CD4-positive, alpha-beta T cell (primary cell): ENCODE measurements around the gene ARMC9. TPM values are rescaled to one million over a fixed set of nuclear protein-coding genes. Genes with fewer than 3 reads are reported as not detected.
"Not testable (repeated sequence)": the region's sequence is repeated elsewhere in the genome, so short reads cannot be mapped to it uniquely, and the experiment has no call there.

ENCODE experiments used
- ATAC-seq: fragments of 200-7000 bp; cut with Tn5 transposase; one replicate; pipeline ENCODE4 v1.10.0; 2022; ENCODE audit warnings: mild to moderate bottlenecking; ENCODE audit not compliant: poor library complexity
- CTCF ChIA-PET: fragments of 350-600 bp; sonication (Branson Sonifier 250); formaldehyde crosslinking; loops from one replicate; lab custom pipeline; 2021; ENCODE audit warnings: antibody characterized with exemption, inconsistent platforms; lab: Charles Lee
- POLR2A ChIA-PET: fragments of 350-600 bp; sonication (Branson Sonifier 250); formaldehyde crosslinking; loops from one replicate; lab custom pipeline; 2021; ENCODE audit warnings: antibody characterized with exemption, inconsistent platforms; lab: Charles Lee
- DNase-seq, 14 experiments: peaks; one replicate each; pipeline ENCODE4 v3.0.0-alpha.2; 2013 to 2020; ENCODE audit warnings: mixed read lengths in 2 of 14
- H3K27ac ChIP-seq, 2 donors: one replicate each; pipeline versions ENCODE4 v1.5.1 to v1.7.0; 2013; ENCODE audit warnings: low read length in 2 of 2, low read depth in 1 of 2, mild to moderate bottlenecking in 1 of 2
- H3K27me3 ChIP-seq, 2 experiments: 1 replicate in 1 of 2; 2 replicates in 1 of 2; pipeline versions ENCODE4 v1.6.1 to v1.7.0; 2013; ENCODE audit warnings: low read length in 2 of 2, control low read depth in 1 of 2, mild to moderate bottlenecking in 1 of 2, moderate library complexity in 1 of 2; ENCODE audit not compliant: insufficient read depth in 2 of 2, control insufficient read depth in 1 of 2
- H3K36me3 ChIP-seq: one replicate; pipeline ENCODE4 v1.6.1; 2013; ENCODE audit warnings: low read length, control low read depth; ENCODE audit not compliant: insufficient read depth
- H3K4me1 ChIP-seq: one replicate; pipeline ENCODE4 v1.6.1; 2013; ENCODE audit warnings: low read length, control low read depth; ENCODE audit not compliant: insufficient read depth
- H3K4me3 ChIP-seq: one replicate; pipeline ENCODE4 v1.5.1; 2013; ENCODE audit warnings: mild to moderate bottlenecking, low read length, moderate library complexity
- H3K9me3 ChIP-seq, 2 experiments: 1 replicate in 1 of 2; 2 replicates in 1 of 2; pipeline versions ENCODE4 v1.6.1 to v1.7.0; 2013; ENCODE audit warnings: low read length in 2 of 2, mild to moderate bottlenecking in 2 of 2, control low read depth in 1 of 2, moderate library complexity in 1 of 2; ENCODE audit not compliant: control insufficient read depth in 1 of 2, insufficient read depth in 1 of 2
- H3K27ac Mint-ChIP-seq: one replicate; pipeline ENCODE4 v1.8.0; 2020; ENCODE audit warnings: mixed read lengths
- H3K27me3 Mint-ChIP-seq: one replicate; pipeline ENCODE4 v1.8.0; 2021; ENCODE audit warnings: mixed read lengths
- H3K36me3 Mint-ChIP-seq: one replicate; pipeline ENCODE4 v1.8.0; 2021; ENCODE audit warnings: low read depth, mixed read lengths
- H3K4me1 Mint-ChIP-seq: one replicate; pipeline ENCODE4 v1.8.0; 2021; ENCODE audit warnings: low read depth, mixed read lengths
- H3K4me3 Mint-ChIP-seq: one replicate; pipeline ENCODE4 v1.8.0; 2020; ENCODE audit warnings: mild to moderate bottlenecking, mixed read lengths
- H3K9me3 Mint-ChIP-seq: one replicate; pipeline ENCODE4 v1.8.0; 2020; ENCODE audit warnings: mixed read lengths
- CTCF ChIP-seq: fragments of 200-600 bp; IDR thresholded peaks from one replicate; pipeline ENCODE4 v1.8.0; 2022; ENCODE audit warnings: antibody characterized with exemption, mild to moderate bottlenecking
- intact Hi-C, 2 experiments: fragments of 100-400 bp; cut with DNase I in 1 of 2; cut with micrococcal nuclease in 1 of 2; formaldehyde crosslinking; loops; one replicate each; pipeline versions ENCODE4 v1.15.1 to v1.9.0; 2023 to 2025; cut with DNase I, micrococcal nuclease
- total RNA-seq, 174 experiments: library from RNA in 2 of 174; stranded (reverse) in 2 of 174; gene quantifications; one replicate each; pipeline ENCODE4 v1.2.3 and lab custom pipeline; 2021 to 2026

Gene ARMC9
- total RNA-seq, 2 experiments from 2014 or later, result 0.16 to 0.42 TPM

- ATAC-seq, result no peak
- CTCF ChIA-PET, result no interaction called here
- Histone ChIP-seq H3K4me1 (no peaks in the 10 kb centered on the region), H3K27ac (no peak overlapping the region), H3K36me3 (no peaks in the 10 kb centered on the region), H3K4me3 (no peak overlapping the region), H3K9me3 (no peaks in the 10 kb centered on the region), H3K27me3 (no peaks in the 10 kb centered on the region)
- Mint-ChIP-seq H3K4me3 (no peak overlapping the region), H3K36me3 (no peaks in the 10 kb centered on the region), H3K27me3 (no peaks in the 10 kb centered on the region), H3K4me1 (no peaks in the 10 kb centered on the region), H3K9me3 (no peaks in the 10 kb centered on the region), H3K27ac (no peak overlapping the region)
- no peak for DNase-seq
- POLR2A ChIA-PET, result no interaction called here
- TF ChIP-seq CTCF, result no peak
- intact Hi-C loops, result no loop called here
These were observed 149.2 kb downstream of the ARMC9 start for GRCh38 chr2:231347638-231348037.

- Mint-ChIP-seq H3K4me1 (no peaks in the 10 kb centered on the region), H3K36me3 (no peaks in the 10 kb centered on the region), H3K27ac (no peak overlapping the region), H3K27me3 (no peaks in the 10 kb centered on the region), H3K9me3 (no peaks in the 10 kb centered on the region), H3K4me3 (no peak overlapping the region)
- Histone ChIP-seq H3K9me3 (no peaks in the 10 kb centered on the region), H3K4me1 (no peaks in the 10 kb centered on the region), H3K36me3 (no peaks in the 10 kb centered on the region), H3K27me3 (no peaks in the 10 kb centered on the region), H3K27ac (no peak overlapping the region), H3K4me3 (no peak overlapping the region)
- intact Hi-C loops, result no loop called here
- POLR2A ChIA-PET, result no interaction called here
- CTCF ChIA-PET, result interaction anchor here (0.8 kb wide), 1 partner anchor 11 kb away, joined by 5 read pairs; no protein-coding TSS in a partner anchor
- DNase-seq (no peak), ATAC-seq (no peak)
- TF ChIP-seq CTCF, result no peak
These were observed 149.7 kb downstream of the ARMC9 start for GRCh38 chr2:231348173-231348572.

GRCh38 chr2:231348704-231349373 lies 150.4 kb downstream of the ARMC9 start:
- Mint-ChIP-seq H3K4me1 (no peaks in the 10 kb centered on the region), H3K36me3 (no peaks in the 10 kb centered on the region), H3K9me3 (no peaks in the 10 kb centered on the region), H3K27ac (no peak overlapping the region), H3K27me3 (no peaks in the 10 kb centered on the region), H3K4me3 (no peak overlapping the region)
- intact Hi-C loops, result no loop called here
- ATAC-seq, result no peak
- no peak for DNase-seq
- H3K4me1 ChIP-seq, result no peaks in the 10 kb centered on the region
- POLR2A ChIA-PET, result no interaction called here
- no peak for TF ChIP-seq CTCF
- H3K9me3 ChIP-seq, result no peaks in the 10 kb centered on the region
- H3K27me3 ChIP-seq, result no peaks in the 10 kb centered on the region
- H3K27ac ChIP-seq, result no peak overlapping the region
- no peaks in the 10 kb centered on the region for H3K36me3 ChIP-seq
- CTCF ChIA-PET, result interaction anchor here (0.8 kb wide), 1 partner anchor 11 kb away, joined by 5 read pairs; no protein-coding TSS in a partner anchor
- no peak overlapping the region for H3K4me3 ChIP-seq

GRCh38 chr2:231349374-231349735 lies 150.9 kb downstream of the ARMC9 start:
- ATAC-seq, H3K4me1 ChIP-seq, H3K36me3 Mint-ChIP-seq, POLR2A ChIA-PET, intact Hi-C loops, H3K9me3 Mint-ChIP-seq, H3K36me3 ChIP-seq, DNase-seq, H3K4me3 Mint-ChIP-seq, H3K4me3 ChIP-seq, H3K27ac ChIP-seq, H3K27me3 ChIP-seq, H3K4me1 Mint-ChIP-seq, H3K27me3 Mint-ChIP-seq, H3K27ac Mint-ChIP-seq, CTCF ChIA-PET, H3K9me3 ChIP-seq: not testable (repeated sequence)
